ENCODE measurements around the gene FAM168A.
"Not testable (repeated sequence)": the region's sequence is repeated elsewhere in the genome, so short reads cannot be mapped to it uniquely, and the experiment has no call there.

The FAM168A gene

GRCh38 chr11:73518195-73518594 is 79.7 kb downstream of the FAM168A start:
- DNase-seq (ENCODE audit: low read depth), result no peak

- DNase-seq (ENCODE audit: low read depth), result no peak
Observed at GRCh38 chr11:73516080-73516479, 81.8 kb downstream of the FAM168A start.

GRCh38 chr11:73513707-73514106 is 84.2 kb downstream of the FAM168A start:
- DNase-seq (ENCODE audit: low read depth), result no peak

GRCh38 chr11:73510877-73511276 is 87.0 kb downstream of the FAM168A start:
- no peak for DNase-seq (ENCODE audit: low read depth)

GRCh38 chr11:73510106-73510505 is 87.8 kb downstream of the FAM168A start:
- DNase-seq (ENCODE audit: low read depth), result no peak

GRCh38 chr11:73509188-73509587 is 88.7 kb downstream of the FAM168A start:
- no peak for DNase-seq (ENCODE audit: low read depth)

- no peak for DNase-seq (ENCODE audit: low read depth)
Observed at GRCh38 chr11:73508243-73509176, 89.4 kb downstream of the FAM168A start.

GRCh38 chr11:73507086-73507485 is 90.8 kb downstream of the FAM168A start:
- no peak for DNase-seq (ENCODE audit: low read depth)

GRCh38 chr11:73506038-73506437 is 91.9 kb downstream of the FAM168A start:
- no peak for DNase-seq (ENCODE audit: low read depth)

GRCh38 chr11:73498343-73498742 is 99.6 kb downstream of the FAM168A start:
- no peak for DNase-seq (ENCODE audit: low read depth)

- DNase-seq (ENCODE audit: low read depth), result no peak
Observed at GRCh38 chr11:73496134-73496533, 101.8 kb downstream of the FAM168A start.

GRCh38 chr11:73495731-73496130 is 102.2 kb downstream of the FAM168A start:
- no peak for DNase-seq (ENCODE audit: low read depth)

- no peak for DNase-seq (ENCODE audit: low read depth)
Observed at GRCh38 chr11:73493956-73494598, 103.8 kb downstream of the FAM168A start.

GRCh38 chr11:73481626-73482025 is 116.3 kb downstream of the FAM168A start:
- DNase-seq (ENCODE audit: low read depth), result no peak

- no peak for DNase-seq (ENCODE audit: low read depth)
Observed at GRCh38 chr11:73480677-73481076, 117.2 kb downstream of the FAM168A start.

GRCh38 chr11:73478737-73479347 is 119.1 kb downstream of the FAM168A start:
- no peak for DNase-seq (ENCODE audit: low read depth)

GRCh38 chr11:73477518-73477917 is 120.4 kb downstream of the FAM168A start:
- DNase-seq (ENCODE audit: low read depth), result no peak

- no peak for DNase-seq (ENCODE audit: low read depth)
Observed at GRCh38 chr11:73475549-73476095, 122.3 kb downstream of the FAM168A start.

- DNase-seq (ENCODE audit: low read depth), result no peak
Observed at GRCh38 chr11:73473252-73473651, 124.7 kb downstream of the FAM168A start.

GRCh38 chr11:73470036-73470612 is 127.8 kb downstream of the FAM168A start:
- not testable (repeated sequence) for DNase-seq (ENCODE audit: low read depth)

- DNase-seq (ENCODE audit: low read depth), result no peak
Observed at GRCh38 chr11:73469401-73469800, 128.5 kb downstream of the FAM168A start.

GRCh38 chr11:73468590-73469161 is 129.2 kb downstream of the FAM168A start:
- no peak for DNase-seq (ENCODE audit: low read depth)
